ENCODE results near the gene B3GALNT2. TPM values are rescaled to one million over a fixed set of nuclear protein-coding genes. Genes with fewer than 3 reads are reported as not detected.
"Not testable (repeated sequence)": the region's sequence is repeated elsewhere in the genome, so short reads cannot be mapped to it uniquely, and the experiment has no call there.

Gene B3GALNT2
- total RNA-seq, 1 experiment from 2014 or later: 59.2 TPM

DNA sequence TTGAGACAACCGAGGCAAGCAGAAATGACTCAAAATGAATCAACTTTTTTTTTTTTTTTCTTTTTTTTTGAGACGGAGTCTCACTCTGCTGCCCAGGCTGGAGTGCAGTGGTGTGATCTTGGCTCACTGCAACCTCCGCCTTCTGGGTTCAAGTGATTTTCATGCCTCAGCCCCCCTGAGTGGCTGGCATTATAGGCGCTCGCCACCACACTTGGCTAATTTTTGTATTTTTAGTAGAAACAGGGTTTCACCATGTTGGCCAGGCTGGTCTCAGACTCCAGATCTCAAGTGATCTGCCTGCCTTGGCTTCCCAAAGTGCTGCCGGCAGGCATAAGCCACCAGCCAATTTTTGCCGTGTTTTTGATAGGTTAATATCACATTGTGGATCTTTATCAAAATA, 46.4 kb downstream of the B3GALNT2 start:
- DNase-seq (ENCODE audit: extremely low read depth, low read depth): not testable (repeated sequence)

DNA sequence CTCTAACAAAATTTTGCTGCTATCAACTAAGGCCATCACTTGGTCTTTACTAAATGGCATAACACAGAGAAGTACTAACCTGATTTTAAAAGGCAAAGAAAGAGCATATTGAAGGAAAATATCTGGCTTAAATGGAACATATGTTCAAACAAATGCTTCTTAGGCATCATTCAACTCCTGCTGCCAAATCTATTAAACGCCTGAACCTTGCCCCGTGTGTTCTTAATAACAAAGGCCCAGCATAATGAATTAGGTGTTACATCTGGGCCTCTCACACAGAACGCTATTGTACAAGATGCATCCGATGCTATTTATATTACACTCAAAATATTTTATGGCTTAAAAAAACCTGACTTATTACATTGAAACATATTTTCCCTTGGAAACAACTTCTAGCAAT, 48.4 kb downstream of the B3GALNT2 start:
- DNase-seq (ENCODE audit: extremely low read depth, low read depth): no peak

GRCh38 chr1:235455097-235455496, 49.2 kb downstream of the B3GALNT2 start:
- no peak for DNase-seq (ENCODE audit: extremely low read depth, low read depth)

DNA sequence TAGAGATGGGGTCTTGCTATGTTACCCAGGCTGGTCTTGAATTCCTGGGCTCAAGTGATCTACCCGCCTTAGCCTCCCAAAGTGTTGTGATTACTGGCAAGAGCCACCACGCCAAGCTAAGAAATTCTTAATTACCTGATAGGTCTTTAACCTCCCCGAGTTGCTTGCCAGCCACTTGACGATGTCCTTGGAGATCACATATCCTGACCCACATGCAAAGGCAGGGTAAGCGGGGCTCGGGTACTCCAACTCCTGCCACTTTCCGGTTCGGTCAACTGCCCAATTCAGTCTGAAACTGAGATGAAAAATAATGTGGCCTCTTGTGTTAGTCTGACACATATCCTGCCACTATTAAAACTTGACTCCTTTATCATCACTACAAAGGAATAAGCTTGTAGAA, 50.2 kb downstream of the B3GALNT2 start:
- no peak for DNase-seq (ENCODE audit: extremely low read depth, low read depth)

DNA sequence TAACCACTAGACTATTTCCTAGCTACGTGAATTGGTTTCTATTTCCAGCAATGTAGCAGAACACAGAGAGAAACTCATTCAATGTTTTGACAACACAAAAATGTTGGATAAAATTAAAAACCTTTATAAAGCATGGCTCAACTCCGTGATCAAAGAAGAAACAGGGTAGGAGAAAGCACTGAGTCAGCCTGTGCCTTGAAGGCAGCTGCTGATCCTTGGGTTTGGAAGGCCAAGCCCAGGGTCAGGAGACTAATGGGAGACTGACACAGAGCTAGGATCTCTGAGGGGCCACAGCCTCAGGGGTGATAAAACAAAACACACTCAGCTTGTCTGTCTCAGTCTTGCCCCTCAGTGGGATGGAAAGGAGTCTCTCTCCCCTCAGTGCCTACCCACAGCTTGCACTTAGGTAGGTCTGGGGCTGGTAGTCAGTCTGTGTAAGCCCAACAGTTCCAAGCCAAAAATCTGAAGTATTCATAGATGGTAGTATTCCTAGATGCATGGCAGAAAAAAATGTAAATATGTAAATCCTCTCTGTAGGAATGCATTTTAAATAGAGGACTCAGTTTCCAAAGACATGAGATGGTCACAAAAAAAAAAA, 53.3 kb downstream of the B3GALNT2 start:
- no peak for DNase-seq (ENCODE audit: extremely low read depth, low read depth)

GRCh38 chr1:235450433-235450832, 53.8 kb downstream of the B3GALNT2 start:
- no peak for DNase-seq (ENCODE audit: extremely low read depth, low read depth)

DNA sequence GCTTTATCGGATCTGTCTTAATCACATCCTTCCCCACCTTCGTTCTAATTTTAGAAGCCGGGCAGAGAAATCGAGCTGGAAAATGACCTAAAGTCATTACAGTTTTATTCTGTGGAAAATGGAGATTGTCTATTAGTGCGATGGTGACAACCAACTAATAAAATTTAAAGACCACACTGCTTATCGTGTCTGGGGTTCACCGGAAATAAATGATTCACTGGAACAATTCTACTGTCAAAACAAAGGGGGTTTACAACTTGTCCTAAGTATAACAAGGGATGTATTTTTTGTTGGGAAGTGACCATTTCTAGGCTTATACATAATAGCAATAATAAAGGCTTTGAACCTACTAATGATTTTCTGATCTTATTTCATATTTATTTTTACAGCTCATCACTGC, 55.6 kb downstream of the B3GALNT2 start:
- no peak for DNase-seq (ENCODE audit: extremely low read depth, low read depth)

DNA sequence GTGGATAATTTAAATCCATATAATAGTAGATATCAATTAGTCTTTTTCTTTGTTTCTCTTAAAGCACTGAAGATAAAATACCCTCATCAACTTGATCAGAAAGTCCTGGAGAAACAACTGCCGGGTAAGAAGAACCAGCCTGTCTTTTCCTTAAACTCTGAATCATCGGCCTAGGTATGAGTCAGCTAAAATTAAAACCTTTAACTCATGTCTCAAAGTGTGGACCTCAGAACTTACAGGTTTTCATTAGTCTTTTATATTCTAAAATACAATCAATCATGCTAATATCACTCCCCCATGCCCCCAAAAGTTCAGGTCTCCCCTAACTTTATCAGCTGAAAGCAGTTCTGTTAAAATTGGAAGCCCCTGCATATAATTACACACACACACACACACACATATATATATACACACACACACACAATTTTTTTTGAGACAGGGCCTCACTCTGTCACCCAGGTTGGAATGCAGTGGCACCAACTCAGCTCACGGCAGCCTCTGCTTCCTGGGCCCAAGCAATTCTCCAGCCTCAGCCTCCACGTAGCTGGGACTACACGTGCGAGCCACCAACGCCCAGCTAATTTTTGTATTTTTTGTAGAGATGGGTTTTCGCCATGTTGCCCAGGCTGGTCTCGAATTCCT, 61.3 kb downstream of the B3GALNT2 start:
- DNase-seq (ENCODE audit: extremely low read depth, low read depth): peak; percentile 69

DNA sequence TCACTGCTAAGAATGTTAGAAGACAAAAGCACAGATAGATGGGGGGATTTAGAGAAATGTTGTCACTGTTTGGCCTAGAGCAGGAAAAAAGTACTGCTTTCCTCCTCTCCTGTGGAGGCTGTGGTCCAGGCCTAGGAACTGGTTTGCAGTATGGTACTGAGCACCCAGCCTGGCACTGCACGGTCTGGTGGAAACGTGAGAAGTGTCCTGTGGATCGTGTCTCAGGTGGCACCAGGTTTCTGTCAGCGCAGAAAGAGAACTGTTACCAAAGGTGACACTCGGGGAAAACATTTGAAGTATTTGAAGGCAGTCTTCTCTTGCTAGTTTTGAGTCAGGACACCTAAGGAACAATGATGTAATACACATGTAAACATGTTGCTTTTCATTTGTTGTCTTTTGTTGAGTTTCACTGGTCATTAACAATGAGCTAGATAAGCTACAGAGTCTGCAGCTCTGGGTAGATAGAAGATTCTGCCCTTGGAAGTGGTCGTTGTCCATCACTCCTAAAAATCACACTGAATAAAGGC, 63.0 kb downstream of the B3GALNT2 start:
- peak; percentile 15 for DNase-seq (ENCODE audit: extremely low read depth, low read depth)

DNA sequence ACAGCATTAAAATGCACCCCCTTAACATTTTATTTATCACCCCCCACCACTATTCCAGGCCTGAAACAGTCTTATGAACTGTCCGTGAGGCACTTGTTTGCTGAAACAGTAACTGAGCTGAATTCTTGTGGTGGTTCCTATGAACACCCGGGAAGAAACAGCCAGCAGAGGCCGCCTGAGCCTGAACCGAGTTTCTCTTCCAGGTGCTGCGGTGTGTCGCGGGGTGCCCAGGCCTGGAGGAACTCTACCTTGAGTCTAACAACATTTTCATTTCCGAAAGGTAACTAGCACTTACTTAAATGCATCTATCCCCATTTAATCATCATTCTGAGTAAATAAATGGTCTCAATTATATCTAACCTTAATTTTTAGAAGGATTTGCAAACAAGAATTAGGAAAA, 70.3 kb downstream of the B3GALNT2 start:
- no peak for DNase-seq (ENCODE audit: extremely low read depth, low read depth)

DNA sequence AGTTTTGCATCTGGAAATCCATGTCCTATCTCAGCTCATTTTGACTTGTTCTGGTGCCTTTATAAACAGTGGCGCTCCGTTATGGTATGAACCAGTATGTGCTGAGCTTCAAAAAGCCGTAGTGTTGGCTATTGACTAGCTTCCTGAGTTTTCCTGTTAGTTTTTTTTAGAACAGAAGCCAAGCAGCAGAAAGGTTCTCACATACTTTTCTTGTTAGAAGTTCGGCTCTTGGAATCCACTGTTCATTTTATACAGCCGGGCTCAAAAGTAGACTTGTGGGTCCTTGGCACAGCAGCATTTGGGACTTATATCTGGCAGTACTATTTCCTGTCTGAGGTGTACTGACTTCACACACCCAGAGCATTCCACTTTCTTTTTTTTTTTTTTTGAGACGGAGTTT, 73.3 kb downstream of the B3GALNT2 start:
- no peak for DNase-seq (ENCODE audit: extremely low read depth, low read depth)

GRCh38 chr1:235429143-235429542, 75.1 kb downstream of the B3GALNT2 start:
- DNase-seq (ENCODE audit: extremely low read depth, low read depth): no peak

GRCh38 chr1:235427447-235427846, 76.8 kb downstream of the B3GALNT2 start:
- DNase-seq (ENCODE audit: extremely low read depth, low read depth): no peak

- no peak for DNase-seq (ENCODE audit: extremely low read depth, low read depth)
These were observed 77.6 kb downstream of the B3GALNT2 start for GRCh38 chr1:235426680-235427079.

GRCh38 chr1:235426143-235426542, 78.1 kb downstream of the B3GALNT2 start:
- no peak for DNase-seq (ENCODE audit: extremely low read depth, low read depth)

GRCh38 chr1:235425357-235425756, 78.9 kb downstream of the B3GALNT2 start:
- no peak for DNase-seq (ENCODE audit: extremely low read depth, low read depth)

DNA sequence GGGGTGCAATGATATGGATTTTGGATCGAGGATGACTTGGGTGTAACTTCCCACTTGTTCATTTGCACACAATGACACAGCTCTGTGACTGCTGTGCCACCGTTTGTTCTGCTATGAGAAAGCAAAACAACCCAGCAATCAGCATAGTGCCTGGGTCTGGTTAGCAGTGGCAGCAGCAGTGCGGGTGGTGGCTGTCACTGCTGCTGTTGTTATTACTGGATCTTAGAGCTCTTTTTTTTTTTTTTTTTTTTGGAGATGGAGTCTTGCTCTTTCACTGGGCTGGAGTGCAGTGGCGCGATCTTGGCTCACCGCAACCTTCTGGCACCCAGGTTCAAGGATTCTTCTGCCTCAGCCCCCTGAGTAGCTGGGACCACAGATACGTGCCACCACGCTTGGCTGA, 80.2 kb downstream of the B3GALNT2 start:
- DNase-seq (ENCODE audit: extremely low read depth, low read depth): no peak

- DNase-seq (ENCODE audit: extremely low read depth, low read depth): no peak
These were observed 81.0 kb downstream of the B3GALNT2 start for GRCh38 chr1:235423214-235423652.

- DNase-seq (ENCODE audit: extremely low read depth, low read depth): no peak
These were observed 82.5 kb downstream of the B3GALNT2 start for GRCh38 chr1:235421751-235422150.

- DNase-seq (ENCODE audit: extremely low read depth, low read depth): peak; percentile 72
These were observed 87.1 kb downstream of the B3GALNT2 start for GRCh38 chr1:235417086-235417697.

DNA sequence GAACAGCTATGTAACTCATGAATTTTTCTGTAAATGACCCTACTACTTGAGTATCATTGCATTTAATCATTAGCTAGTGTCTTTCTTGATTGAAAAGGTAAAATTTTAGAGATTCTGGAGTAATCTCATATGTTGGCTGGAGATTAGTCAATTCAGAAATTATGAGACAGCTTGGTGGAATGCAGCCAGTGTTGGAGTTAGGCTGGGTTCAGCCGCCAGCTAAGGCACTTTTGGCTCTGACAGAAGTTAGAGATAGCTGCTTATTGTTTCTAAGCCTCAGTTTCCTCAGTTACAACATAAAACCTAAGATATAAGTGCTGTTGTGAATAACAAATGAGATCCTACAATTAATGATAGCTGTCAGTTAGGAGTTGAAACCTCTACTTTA, 87.6 kb downstream of the B3GALNT2 start:
- no peak for DNase-seq (ENCODE audit: extremely low read depth, low read depth)

All from NCI-H460 (cell line).